ELF-1 (cell line): ENCODE measurements around the gene PRRG4.
A peak's percentile ranks its signal among the peaks of the same experiment; 100 is the strongest.
"Not testable (repeated sequence)": the region's sequence is repeated elsewhere in the genome, so short reads cannot be mapped to it uniquely, and the experiment has no call there.

Experiments
- DNase-seq: peaks from one replicate; pipeline ENCODE4 v3.0.0-alpha.2; 2016; ENCODE audit warnings: low read depth, low spot score

PRRG4 gene

DNA sequence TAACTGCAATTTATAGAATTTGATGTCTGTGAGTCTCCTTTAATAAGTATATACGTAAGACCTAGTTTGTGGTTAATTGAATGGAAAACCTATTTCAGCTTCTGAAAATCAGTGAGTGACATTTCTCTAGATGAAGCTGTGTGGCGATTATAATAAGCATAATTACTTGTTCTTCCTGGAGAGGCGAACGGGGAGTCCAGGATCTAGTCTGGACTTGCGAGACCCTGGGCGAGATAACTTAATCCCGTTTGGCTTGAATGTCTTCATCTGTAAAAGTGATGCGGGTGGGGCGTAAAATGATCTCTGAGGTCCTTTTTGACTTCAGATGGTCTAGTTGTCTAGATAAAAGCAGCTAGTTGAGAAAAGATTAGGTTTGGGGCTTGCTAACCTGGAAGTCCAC is 1.1 kb downstream of the PRRG4 start:
- no peak for DNase-seq

DNA sequence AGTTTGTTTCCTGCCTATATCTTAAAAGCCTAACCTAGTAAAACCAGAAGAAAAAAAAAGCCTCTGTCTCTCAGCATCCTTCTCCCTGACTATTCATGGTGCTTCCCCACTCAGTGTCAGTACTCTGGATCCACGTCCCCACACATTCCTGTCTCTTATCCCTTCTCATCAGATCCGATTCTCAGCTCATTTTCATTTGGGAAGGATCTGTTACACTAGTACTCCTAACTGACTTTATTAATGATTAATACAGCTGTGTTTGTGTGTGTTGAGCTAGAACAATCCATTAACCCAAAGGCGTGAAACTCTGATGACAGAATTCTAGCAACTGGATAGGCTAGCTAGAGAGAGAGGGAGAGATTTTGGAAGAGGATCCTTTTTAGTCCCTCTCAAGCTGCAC is 1.5 kb downstream of the PRRG4 start:
- DNase-seq, result no peak

DNA sequence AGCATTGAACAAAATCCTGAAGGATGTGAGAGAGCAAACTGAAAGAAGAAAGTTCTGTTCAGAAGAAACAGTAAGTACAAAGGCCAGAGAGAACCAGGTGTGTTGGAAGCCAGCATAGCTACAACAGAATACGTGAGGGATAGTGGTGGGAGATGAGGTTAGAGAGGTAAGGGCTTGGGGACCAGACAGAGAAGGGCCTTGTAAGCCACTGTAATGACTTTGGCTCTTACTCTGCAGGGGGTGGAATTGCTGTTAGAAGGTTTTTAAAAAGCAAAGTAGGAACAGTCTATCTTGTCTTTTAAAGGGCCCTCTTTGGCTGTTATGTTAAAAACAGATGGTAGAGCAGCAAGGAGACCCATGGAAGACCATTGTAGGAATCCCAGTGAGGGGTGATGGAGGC is 4.2 kb downstream of the PRRG4 start:
- DNase-seq, result no peak

DNA sequence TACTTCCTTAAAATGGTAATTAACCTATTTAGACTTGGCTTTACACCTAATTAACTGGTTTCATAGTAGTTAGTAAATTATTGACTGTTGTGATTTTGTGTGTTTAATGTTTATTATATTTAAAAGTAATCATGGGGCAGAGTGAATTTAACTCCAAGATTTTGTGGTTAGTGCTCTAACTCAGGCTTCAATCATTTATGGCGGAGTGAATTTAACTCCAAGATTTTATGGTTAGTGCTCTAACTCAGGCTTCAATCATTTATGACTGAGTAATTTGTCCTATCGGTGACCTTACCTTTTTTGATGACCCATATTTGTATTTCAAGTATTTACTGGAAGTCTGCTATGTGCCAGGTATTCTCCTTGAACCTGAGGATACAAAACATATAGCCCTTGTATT is 7.2 kb downstream of the PRRG4 start:
- no peak for DNase-seq

DNA sequence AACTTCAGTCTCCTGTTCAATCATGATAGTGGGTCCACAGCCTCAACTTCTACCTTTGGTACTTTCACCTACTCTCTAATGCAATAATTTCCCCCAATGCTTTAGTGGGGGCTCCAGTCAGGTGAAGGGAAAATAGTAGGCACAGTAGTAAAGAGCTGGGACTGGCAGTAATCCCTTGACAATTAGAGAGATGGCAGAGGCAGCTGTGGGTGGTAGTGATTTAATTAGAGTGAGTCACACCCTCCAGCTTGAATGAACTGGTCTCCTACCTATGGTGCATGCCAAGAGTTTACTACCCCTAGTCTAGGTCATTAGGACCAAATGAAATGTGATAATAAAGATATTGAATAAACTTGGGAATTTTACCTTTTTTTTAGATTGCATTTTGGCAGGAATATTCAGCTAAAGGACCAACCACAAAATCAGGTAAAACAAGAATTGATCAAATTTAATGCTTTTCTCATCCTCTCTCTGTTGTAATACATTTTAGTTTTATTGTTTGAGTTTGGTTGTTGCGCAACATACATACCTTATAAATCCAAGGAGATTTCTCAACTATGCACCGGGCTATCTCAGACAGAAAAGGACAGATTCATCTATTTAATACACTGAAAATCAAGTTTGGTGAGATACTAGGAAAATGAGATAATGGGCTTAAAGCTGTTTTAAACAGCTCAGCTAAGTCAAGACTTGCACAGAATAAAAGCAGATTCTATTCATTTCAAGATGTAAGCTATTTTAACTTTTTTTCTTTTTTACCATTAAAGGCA is 9.0 kb downstream of the PRRG4 start:
- no peak for DNase-seq

DNA sequence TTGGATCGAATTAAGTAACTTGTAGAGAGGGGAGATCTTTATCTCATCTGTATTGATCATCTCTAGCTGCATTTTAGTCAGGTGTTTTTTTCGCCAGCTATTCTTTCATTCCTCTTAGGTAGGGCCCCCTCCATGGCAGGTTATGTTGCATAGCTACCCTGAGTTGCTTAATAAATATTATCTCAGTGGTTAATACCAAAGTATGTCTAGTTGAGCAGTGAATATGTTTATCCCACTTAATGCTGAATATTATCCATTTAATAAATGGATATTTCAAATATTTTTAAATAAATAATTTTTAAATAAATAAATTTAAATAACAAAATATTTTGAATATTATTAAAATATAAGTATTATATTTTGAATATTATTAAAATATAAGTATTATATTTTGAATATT is 9.6 kb downstream of the PRRG4 start:
- no peak for DNase-seq

DNA sequence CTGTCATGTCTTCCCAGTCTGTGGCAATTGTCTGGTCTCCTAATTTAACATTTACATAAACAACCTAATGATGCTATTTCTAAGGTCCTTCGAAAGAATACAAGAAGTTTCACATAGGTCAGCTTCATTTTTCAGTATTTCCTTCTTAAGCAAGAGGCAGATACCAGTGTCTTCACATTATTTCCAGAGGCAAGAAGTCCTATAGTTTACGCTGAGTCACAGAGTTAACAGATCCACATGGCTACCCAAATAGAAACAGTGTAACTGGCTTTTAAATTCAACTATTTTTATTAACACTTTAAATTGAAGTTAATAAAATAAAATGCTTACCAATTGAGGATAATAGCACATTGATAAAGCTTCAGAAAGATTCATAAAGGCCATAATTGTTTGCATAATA is 10.9 kb downstream of the PRRG4 start:
- no peak for DNase-seq

DNA sequence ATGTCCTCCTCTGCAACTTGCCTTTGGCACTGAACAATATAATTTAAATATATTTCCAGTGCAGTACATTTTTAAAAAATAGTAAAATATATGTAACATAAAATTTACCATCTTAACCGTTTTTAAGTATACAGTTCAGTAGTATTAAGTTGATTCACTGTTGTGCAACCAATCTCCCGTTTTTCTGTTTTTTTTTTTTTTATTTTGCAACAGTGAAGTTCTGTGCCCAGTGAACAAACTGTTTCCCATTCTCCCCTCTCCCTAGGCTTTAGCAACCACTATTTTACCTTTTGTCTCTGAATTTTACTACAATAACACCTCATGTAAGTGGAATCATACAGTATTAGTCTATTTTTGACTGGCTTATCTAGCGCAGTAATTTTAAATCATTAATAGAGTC is 13.8 kb downstream of the PRRG4 start:
- no peak for DNase-seq

DNA sequence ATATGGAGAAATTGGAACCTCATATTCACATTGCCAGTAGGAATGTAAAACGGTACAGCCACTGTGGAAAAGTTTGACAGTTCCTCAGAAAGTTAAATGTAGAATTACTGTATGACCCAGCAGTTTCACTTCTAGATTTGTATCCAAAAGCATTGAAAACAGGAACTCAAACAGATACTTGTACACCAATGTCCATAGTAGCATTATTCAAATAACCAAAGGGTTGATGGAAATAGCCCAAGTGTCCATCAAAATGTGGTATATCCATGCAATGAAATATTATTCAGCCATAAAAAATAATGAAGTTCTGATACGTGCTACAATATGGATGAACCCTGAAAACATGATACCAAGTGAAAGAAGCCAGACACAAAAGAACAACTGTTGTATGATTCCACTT is 17.8 kb downstream of the PRRG4 start:
- DNase-seq, result no peak

DNA sequence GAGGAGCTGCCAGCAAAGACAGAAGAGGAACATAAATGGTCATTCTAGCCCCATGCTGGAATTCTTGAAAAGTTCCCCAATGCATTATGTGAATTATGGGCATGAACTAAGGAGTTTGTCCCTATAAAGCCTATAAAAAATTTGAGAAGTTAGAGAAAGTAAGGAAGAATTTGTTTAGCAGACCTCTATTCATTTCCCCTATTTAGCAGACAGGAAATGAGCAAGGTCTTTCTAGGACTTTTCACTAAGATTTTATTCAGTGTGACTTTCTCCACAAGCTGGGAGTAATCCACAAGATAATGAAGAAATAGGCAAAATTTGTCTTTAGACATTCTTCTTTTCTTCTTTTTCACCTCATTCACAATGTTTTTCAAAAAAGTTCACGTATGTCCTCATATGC is 20.0 kb downstream of the PRRG4 start:
- no peak for DNase-seq

DNA sequence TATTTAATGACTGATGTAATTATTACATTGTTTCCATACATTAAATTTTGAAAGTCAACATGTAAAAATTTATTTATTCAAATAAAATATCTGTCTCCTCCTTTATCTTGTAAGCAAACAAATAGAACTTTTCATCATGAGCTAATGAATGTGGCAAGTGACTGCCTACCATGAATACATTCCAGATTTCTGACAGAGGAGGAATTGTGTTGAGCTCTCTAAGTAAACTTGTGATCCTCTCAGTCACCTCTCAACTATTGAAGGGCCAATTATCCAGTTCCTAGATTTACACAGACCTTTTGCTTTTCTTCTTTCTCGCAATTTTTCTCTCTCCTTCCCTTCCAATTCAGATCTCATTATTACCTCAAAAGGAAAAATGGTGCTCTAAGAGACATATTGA is 21.5 kb downstream of the PRRG4 start:
- DNase-seq, result no peak

DNA sequence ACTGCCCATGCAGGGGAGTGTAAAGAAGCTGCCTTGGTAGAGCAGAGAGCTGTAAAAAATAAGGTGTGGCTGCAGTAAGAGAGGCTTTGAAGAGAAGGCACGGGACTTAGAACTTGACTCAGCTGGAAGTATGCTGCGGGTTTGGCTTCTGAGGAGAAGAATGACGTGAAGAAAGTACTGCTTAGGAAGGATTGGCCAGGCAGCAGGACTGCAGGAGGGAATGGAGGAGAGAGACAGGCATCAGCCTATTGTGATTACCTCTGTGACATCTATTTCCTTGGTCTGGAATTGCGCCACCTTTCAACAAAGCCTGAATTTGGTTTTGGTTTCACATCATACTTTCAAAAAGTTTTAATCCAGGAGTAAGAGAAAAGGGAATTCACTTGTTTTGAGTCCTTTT is 22.5 kb downstream of the PRRG4 start:
- DNase-seq, result no peak

DNA sequence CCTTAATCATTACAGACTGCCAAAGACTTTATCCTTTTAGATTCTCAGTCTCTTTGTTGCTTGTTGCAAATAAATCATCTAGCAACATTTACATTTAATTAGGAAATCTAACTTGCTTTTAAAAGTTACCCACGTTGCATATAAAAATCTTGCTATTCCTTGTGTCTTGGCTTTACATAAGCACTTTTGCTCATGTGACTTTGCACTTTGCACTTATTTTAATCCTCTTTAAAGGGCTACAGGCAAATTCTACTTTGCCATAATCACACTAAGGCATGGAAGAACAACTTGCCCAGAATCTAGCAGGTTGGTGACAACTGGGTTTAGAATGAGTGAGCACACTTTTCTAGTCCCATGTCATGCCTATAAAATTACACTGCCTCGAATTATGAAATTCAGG is 25.9 kb downstream of the PRRG4 start:
- DNase-seq, result no peak

DNA sequence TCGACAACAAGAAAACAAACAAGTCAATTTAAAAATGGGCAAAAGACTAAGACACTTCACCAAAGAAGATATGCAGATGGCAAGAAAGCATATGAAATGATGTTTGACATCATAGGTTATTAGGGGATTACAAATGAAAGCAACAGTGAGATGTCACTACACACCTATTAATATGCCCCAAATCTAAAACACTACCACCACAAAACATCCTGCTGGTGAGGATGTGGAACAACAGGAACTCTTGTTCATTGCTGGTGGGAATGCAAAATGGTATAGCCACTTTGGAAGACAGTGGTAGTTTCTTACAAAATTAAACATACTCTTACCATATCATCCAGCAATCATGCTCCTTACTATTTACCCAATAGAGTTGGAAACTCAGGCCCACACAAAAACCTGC is 29.0 kb downstream of the PRRG4 start:
- no peak for DNase-seq

DNA sequence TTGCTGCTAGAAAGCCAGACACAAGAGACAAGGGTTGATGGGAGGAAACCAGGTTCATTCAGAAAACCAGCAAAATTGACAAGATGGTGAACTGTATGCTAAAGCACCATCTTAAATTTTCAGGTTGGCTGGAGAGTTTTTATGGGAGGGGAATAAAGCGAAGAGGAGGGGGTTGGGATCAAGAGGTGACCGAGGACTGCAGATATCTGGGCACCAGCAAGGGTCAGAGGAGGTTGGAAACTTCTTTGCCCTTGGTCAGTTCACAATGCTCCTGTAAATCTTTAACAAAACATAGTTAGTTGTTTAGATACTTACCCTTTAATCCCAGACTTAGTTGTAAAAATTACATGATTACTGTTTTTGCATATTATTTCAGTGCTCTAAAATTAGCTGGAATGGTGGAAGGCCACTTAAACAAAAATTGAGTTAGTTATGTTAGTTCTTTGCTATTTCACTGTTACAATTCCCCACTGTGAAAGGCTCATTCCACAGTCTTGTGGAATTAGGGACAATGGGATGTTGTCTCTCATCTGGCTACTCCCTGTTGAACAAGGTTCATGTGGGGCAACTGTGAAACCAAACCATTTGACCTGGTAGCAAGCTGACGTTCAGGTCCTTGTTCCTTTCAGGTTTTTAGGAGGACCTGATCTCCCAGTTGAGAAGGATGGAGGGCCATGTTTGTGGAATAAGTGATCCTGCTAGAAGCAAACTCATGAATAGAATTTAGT is 32.3 kb downstream of the PRRG4 start:
- DNase-seq, result no peak

DNA sequence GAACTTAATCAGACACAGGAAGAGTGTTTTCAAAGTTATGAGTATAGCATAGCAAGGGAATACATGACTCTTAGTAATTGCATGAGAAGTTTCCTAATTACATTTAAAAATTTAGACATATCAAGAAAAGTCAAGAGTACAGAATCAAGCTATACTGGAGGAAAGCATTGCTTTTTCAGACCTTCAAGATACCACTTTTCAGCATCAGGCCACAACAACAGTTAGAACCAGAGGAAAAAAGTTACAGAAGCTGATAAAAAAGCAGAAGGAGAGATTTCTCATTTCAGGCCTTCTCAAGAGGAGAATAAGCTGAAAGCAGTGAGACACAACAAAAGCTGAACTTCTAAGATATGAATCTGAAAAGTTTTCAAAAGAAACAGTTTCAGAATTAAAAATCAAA is 34.8 kb downstream of the PRRG4 start:
- no peak for DNase-seq

DNA sequence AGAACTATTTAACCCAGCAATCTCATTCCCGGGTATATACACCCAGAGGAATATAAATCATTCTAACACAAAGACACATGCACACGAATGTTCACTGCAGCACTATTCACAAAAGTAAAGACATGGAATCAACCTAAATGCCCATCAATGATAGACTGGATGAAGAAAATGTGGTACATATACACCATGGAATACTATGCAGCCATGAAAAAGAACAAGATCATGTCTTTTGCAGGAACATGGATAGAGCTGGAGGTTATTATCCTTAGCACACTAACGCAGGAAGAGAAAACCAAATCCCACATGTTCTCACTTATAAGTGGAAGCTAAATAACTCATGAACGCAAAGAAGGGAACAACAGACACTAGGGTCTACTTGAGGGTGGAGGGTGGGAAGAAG is 39.0 kb downstream of the PRRG4 start:
- DNase-seq, result not testable (repeated sequence)

DNA sequence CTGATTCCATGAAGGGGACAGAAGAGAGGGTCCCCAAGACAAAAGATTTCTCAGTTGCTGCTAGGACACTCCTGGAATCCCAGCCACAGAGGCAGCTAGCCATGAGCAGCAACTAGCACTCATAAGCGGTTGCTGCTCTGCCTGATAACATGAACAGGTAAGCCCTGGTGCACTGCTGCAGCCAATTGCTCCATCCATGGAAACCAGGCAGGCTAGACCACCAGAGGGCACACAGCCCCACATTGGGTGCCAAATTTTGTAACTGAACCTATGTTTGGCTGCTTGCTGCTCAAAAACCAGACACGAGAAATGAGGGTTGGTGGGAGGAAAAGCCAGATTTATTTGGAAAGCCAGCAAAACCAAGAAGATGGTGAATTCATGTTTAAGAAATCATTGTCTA is 40.9 kb downstream of the PRRG4 start:
- DNase-seq, result peak; percentile 49

DNA sequence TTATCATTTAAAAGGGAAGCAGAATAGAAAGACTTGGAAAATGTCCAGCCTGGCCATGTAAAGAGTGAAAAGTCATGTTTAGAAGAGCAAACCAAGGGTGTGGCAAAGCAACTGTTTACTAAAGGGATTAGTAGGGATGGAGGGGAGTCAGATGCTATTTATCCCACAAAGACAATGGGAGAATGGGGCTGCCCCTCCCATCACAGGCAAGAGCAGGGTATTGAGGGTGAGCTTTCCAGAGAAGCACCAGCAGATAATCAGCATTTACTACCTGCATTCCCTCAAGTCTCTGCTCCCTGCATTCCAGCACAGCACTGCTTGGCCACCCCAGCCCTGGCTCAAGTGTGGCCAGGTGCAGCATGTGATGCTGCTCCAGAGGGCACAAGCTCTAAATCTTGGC is 44.4 kb downstream of the PRRG4 start:
- no peak for DNase-seq

DNA sequence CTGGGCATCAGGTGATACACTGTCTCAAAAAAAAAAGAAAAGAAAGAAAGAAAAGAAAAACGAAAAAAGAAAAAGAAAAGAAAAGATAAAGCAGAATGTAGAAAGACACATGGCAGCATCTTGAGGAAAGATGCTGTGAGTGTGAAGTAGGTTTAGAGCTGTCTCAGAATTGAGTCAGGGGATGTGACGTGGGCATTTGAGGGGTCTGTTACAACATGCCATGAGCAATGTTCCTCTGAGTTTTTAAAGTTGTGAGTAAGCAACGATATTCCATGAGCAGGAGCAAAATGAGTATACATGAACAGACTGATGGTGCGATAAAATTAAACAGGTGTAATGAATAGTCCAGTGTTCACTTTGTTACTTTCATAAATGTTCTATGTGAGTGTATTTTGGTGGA is 51.6 kb downstream of the PRRG4 start:
- DNase-seq, result no peak

DNA sequence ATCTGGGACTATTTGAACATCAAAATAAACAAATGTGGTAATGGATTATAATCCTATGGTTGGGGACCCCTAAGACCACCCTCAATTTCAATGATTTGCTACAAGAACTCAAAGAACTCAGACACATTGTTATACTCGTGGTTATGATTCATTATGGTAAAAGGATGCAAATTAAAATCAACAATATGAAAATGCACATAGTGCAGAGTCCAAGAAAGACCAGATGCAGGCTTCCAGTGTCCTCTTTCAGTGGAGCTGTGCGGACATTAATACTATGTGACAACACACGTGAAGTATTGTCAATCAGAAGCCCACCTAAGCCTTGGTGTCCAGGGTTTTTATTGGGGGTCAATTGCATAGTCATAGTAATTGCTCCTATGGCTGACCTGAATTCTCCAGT is 53.7 kb downstream of the PRRG4 start:
- no peak for DNase-seq

DNA sequence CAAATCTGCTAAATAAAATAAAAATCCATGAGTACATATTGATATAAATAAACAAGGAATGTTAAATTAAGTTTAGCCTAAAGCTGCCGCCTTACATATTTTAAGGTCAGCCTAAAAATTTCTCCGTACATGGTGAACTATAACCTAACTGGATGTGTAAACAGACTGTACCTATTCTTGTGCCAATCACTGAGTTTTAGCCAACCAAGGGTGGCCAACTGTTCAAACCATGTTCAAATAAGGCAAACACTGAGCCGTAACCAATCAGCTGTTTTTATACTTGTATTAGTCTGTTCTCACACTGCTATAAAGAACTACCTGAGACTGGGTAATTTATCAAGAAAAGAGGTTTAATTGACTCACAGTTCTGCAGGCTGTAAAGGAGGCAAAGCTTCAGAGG is 54.3 kb downstream of the PRRG4 start:
- DNase-seq, result no peak

DNA sequence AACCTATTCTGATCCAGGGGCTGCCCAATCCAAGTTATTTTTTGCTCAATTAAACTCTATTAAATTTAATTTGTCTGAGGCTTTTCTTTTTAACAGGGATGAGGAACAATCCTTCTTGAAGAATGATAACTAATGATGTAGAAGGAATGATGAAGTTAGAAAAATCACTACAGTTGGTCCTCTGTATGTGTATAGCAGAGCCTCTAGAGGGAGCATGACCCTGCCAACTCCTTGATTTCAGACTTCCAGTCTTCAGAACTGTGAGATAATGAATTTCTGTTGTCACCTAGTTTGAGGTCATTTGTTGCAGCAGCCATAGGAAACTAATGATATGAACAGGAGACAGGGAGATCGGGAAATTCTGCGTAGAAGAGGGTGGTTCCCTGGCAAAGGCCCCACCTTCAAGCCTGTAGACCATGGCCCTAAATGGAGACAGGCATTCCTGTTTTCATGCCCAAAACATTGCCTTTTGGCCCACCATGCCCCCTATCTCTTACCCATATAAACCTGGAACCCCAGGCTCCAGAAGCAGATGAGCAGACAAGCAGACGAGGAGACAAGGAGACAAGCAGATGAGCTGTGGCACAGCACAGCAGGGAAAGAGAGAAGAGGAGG is 55.1 kb downstream of the PRRG4 start:
- DNase-seq, result no peak
